ENCODE data around the gene TCEANC.

DNA sequence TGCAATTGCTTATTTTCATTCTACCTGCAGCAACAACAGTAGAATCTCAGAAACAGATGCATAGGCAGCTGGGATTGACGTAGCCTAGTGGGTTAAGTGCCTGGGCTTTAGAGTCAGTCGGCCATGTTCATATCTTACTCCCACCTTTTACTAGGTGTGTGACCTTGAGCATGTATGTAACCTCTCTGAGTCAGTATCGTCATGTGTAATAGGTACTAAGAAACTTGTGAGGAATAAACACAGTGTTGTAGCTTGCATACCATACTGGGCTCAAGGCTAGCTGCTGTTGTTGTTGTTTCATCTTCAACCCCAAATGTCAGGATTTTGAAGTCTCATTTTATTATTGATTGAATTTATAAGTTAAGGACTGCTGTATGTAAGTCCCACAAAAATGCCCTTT, 50.2 kb downstream of the TCEANC start:
- TF ChIP-seq, protein P1, sequence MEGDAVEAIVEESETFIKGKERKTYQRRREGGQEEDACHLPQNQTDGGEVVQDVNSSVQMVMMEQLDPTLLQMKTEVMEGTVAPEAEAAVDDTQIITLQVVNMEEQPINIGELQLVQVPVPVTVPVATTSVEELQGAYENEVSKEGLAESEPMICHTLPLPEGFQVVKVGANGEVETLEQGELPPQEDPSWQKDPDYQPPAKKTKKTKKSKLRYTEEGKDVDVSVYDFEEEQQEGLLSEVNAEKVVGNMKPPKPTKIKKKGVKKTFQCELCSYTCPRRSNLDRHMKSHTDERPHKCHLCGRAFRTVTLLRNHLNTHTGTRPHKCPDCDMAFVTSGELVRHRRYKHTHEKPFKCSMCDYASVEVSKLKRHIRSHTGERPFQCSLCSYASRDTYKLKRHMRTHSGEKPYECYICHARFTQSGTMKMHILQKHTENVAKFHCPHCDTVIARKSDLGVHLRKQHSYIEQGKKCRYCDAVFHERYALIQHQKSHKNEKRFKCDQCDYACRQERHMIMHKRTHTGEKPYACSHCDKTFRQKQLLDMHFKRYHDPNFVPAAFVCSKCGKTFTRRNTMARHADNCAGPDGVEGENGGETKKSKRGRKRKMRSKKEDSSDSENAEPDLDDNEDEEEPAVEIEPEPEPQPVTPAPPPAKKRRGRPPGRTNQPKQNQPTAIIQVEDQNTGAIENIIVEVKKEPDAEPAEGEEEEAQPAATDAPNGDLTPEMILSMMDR (IDR thresholded peaks at IDR 0.05; ENCODE audit: insufficient read depth, low read length) = no peak
- TF ChIP-seq, protein P2, sequence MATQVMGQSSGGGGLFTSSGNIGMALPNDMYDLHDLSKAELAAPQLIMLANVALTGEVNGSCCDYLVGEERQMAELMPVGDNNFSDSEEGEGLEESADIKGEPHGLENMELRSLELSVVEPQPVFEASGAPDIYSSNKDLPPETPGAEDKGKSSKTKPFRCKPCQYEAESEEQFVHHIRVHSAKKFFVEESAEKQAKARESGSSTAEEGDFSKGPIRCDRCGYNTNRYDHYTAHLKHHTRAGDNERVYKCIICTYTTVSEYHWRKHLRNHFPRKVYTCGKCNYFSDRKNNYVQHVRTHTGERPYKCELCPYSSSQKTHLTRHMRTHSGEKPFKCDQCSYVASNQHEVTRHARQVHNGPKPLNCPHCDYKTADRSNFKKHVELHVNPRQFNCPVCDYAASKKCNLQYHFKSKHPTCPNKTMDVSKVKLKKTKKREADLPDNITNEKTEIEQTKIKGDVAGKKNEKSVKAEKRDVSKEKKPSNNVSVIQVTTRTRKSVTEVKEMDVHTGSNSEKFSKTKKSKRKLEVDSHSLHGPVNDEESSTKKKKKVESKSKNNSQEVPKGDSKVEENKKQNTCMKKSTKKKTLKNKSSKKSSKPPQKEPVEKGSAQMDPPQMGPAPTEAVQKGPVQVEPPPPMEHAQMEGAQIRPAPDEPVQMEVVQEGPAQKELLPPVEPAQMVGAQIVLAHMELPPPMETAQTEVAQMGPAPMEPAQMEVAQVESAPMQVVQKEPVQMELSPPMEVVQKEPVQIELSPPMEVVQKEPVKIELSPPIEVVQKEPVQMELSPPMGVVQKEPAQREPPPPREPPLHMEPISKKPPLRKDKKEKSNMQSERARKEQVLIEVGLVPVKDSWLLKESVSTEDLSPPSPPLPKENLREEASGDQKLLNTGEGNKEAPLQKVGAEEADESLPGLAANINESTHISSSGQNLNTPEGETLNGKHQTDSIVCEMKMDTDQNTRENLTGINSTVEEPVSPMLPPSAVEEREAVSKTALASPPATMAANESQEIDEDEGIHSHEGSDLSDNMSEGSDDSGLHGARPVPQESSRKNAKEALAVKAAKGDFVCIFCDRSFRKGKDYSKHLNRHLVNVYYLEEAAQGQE (IDR thresholded peaks at IDR 0.05; ENCODE audit: insufficient replicate concordance, low read depth) = no peak
- TF ChIP-seq POLR2AphosphoS5 (IDR thresholded peaks at IDR 0.05; ENCODE audit: low read depth) = no peak

Measured in HL-60 (cell line).